ENCODE data around the gene OR2F1. TPM values are rescaled to one million over a fixed set of nuclear protein-coding genes. Genes with fewer than 3 reads are reported as not detected.

OR2F1 gene
- total RNA-seq = not detected in 2 replicates

DNA sequence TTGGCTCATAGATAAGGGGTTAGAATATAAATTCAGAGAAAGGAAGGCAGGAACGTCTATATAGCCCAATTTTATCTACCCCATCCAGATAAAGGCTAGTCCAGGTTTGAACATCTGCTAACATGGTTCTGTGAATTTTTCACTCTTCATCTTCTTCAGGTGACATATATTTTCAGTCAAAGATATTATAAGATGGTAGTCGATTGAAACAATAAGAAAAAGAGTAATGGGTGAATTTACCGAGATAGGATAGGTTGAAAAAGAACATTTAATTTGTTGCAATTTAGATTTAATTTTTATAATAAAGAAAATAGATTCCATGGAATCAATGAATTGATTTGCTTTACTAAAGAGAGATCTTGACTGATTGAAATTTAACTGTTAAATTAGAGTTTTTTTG is at the start of gene OR2F1:
Gene OR2F1 (plus strand): TSS at position 301 of the 400 bp plus-strand sequence. CDS start 5,127 bp downstream, outside the sequence.

GRCh38 chr7:143934526-143935325 is 19.9 kb upstream of the OR2F1 start, which contains the start of gene OR2F2:
TSS of gene OR2F2 (plus strand) at chr7:143935233. CDS start at chr7:143935233, 0 bp downstream.

GRCh38 chr7:144000020-144000419 is 45.4 kb downstream of the OR2F1 start, which contains the start of gene OR6B1:
TSS of gene OR6B1 (plus strand) at chr7:144000320. CDS start at chr7:144003997, 3,677 bp downstream.

Other genes with a start within 250 kb of the OR2F1 start
- gene CTAGE6, start 197.1 kb upstream of the OR2F1 start, total RNA-seq = under 0.01 TPM in 1 of 2 replicates, not detected in the other
- gene TCAF1, start 52.7 kb upstream of the OR2F1 start, total RNA-seq = 23.4 and 27.7 TPM in 2 replicates
- not detected in 2 replicates for gene OR2F2, start 19.6 kb upstream of the OR2F1 start, total RNA-seq
- not detected in 2 replicates for gene OR6B1, start 45.5 kb downstream of the OR2F1 start, total RNA-seq
- under 0.01 TPM in 1 of 2 replicates, not detected in the other for gene OR2A5, start 94.1 kb downstream of the OR2F1 start, total RNA-seq
- not detected in 2 replicates for gene OR2A25, start 115.0 kb downstream of the OR2F1 start, total RNA-seq
- gene OR2A12, start 131.4 kb downstream of the OR2F1 start, total RNA-seq = under 0.01 TPM in 1 of 2 replicates, not detected in the other
- gene OR2A2, start 154.7 kb downstream of the OR2F1 start, total RNA-seq = not detected in 2 replicates
- gene OR2A14, start 168.3 kb downstream of the OR2F1 start, total RNA-seq = under 0.01 TPM in 1 of 2 replicates, not detected in the other
- 2.4 TPM in 1 of 2 replicates, not detected in the other for gene CTAGE4, start 228.6 kb downstream of the OR2F1 start, total RNA-seq
- 9.4 and 12.5 TPM in 2 replicates for gene ARHGEF35, start 241.0 kb downstream of the OR2F1 start, total RNA-seq

Data from tracheal epithelial cell (primary cell).